ENCODE data around the gene VARS2.

GRCh38 chr6:30931969-30932645 lies 18.1 kb downstream of the VARS2 start, which contains the start of gene SFTA2:
- TF ChIP-seq CTCF (conservative IDR thresholded peaks at IDR 0.05) (no peak), ZFX (IDR thresholded peaks at IDR 0.05) (no peak)

Data from C4-2B (cell line).